Measurements from ENCODE around the gene LIN37.

The LIN37 gene

GRCh38 chr19:35712567-35713505 lies 35.5 kb upstream of the LIN37 start:
- no peaks in the 10 kb centered on the region for H3K36me3 ChIP-seq (ENCODE audit: insufficient read depth, low read length)
- no peaks in the 10 kb centered on the region for H3F3A ChIP-seq (ENCODE audit: insufficient read depth, low read length)
- H3K27me3 ChIP-seq (ENCODE audit: insufficient read depth, low read length), result peaks cover 7% of the 10 kb centered on the region
- no peak overlapping the region for H3K4me2 ChIP-seq (ENCODE audit: low read length)
- H4K20me1 ChIP-seq (ENCODE audit: insufficient read depth, low read length), result no peaks in the 10 kb centered on the region
- TF ChIP-seq CTCF (IDR thresholded peaks at IDR 0.05; ENCODE audit: low read length), result no peak
- no peak for TF ChIP-seq EZH2 (IDR thresholded peaks at IDR 0.05; ENCODE audit: borderline replicate concordance, low read length)
- peaks cover 22% of the 10 kb centered on the region for H3K4me1 ChIP-seq (ENCODE audit: insufficient read depth, low read length, severe bottlenecking)
- H3K79me2 ChIP-seq (ENCODE audit: insufficient read depth, low read length), result no peaks in the 10 kb centered on the region
- H3K4me3 ChIP-seq (ENCODE audit: low read depth, low read length, poor library complexity, severe bottlenecking), result no peak overlapping the region
- H3K27ac ChIP-seq (ENCODE audit: low read depth, low read length, poor library complexity, severe bottlenecking), result no peak overlapping the region
- H3K9me3 ChIP-seq (ENCODE audit: low read length), result no peaks in the 10 kb centered on the region
- H3K9ac ChIP-seq (ENCODE audit: low read length), result no peak overlapping the region
- no peak overlapping the region for H2AFZ ChIP-seq (ENCODE audit: low read length)
- H3K9me2 ChIP-seq (ENCODE audit: low read depth, low read length), result no peaks in the 10 kb centered on the region

DNA sequence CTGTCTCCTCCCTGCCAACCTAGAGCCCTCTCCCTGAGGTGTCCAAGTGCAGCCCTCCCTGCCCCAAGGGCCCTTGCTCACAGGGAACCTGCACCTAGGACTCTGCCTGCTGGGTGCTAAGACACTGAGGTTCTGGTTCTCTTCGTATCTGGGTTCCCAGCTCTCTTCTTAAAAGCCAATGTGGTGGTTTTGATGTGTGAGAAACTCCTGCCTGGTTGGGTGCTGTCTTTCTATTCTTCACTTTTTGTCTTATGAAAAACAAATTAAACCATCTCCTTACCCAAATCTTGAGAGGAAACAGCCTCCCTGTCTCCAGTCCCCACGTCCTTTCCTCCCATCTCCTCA lies 34.9 kb upstream of the LIN37 start:
- no peak overlapping the region for H3K4me3 ChIP-seq (ENCODE audit: low read depth, low read length, poor library complexity, severe bottlenecking)
- H3K36me3 ChIP-seq (ENCODE audit: insufficient read depth, low read length), result no peaks in the 10 kb centered on the region
- H3K4me2 ChIP-seq (ENCODE audit: low read length), result no peak overlapping the region
- H3K27ac ChIP-seq (ENCODE audit: low read depth, low read length, poor library complexity, severe bottlenecking), result no peak overlapping the region
- TF ChIP-seq CTCF (IDR thresholded peaks at IDR 0.05; ENCODE audit: low read length) (no peak), EZH2 (IDR thresholded peaks at IDR 0.05; ENCODE audit: borderline replicate concordance, low read length) (no peak)
- no peaks in the 10 kb centered on the region for H3F3A ChIP-seq (ENCODE audit: insufficient read depth, low read length)
- no peaks in the 10 kb centered on the region for H4K20me1 ChIP-seq (ENCODE audit: insufficient read depth, low read length)
- H3K9me3 ChIP-seq (ENCODE audit: low read length), result no peaks in the 10 kb centered on the region
- H3K4me1 ChIP-seq (ENCODE audit: insufficient read depth, low read length, severe bottlenecking), result peaks cover 22% of the 10 kb centered on the region
- peaks cover 7% of the 10 kb centered on the region for H3K27me3 ChIP-seq (ENCODE audit: insufficient read depth, low read length)
- 0 out of 2 replicates have a peak, but pooled peaks cover under 1% of the 10 kb centered on the region for H3K79me2 ChIP-seq (ENCODE audit: insufficient read depth, low read length)
- H2AFZ ChIP-seq (ENCODE audit: low read length), result no peak overlapping the region
- no peak overlapping the region for H3K9ac ChIP-seq (ENCODE audit: low read length)
- H3K9me2 ChIP-seq (ENCODE audit: low read depth, low read length), result no peaks in the 10 kb centered on the region

DNA sequence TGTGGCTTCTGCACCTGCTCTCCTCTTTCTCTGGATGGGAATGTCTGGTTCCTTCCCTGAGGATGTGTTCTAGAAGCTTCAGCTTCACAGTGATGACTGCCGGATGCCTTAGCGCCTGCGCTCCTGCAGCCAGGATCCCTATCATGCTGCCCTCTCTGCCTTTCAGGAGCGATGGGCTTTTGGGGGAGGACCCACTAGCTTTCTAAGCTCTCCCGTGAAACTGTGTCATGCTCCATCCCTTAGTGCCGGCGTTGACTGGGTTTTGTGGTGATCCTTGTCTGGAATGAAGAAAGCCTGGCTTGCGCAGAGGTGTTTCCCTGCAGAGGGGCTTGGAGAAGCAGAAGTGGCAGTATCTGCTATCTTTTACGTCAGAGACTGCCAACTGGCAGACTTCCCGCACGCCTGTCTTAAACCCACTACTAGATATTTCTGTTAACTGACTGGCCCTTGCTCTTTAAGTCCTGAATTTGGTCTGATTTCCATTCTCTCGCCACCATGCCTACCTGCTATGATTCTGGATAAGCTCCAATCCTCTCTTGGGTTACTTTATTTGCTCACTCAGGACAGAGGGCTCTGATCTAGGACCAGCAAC lies 34.4 kb upstream of the LIN37 start:
- Histone ChIP-seq H3K9me2 (ENCODE audit: low read depth, low read length) (no peaks in the 10 kb centered on the region), H3K9me3 (ENCODE audit: low read length) (no peaks in the 10 kb centered on the region), H3K36me3 (ENCODE audit: insufficient read depth, low read length) (no peaks in the 10 kb centered on the region), H3F3A (ENCODE audit: insufficient read depth, low read length) (no peaks in the 10 kb centered on the region), H3K9ac (ENCODE audit: low read length) (no peak overlapping the region), H3K4me3 (ENCODE audit: low read depth, low read length, poor library complexity, severe bottlenecking) (no peak overlapping the region), H3K27ac (ENCODE audit: low read depth, low read length, poor library complexity, severe bottlenecking) (no peak overlapping the region), H4K20me1 (ENCODE audit: insufficient read depth, low read length) (no peaks in the 10 kb centered on the region), H2AFZ (ENCODE audit: low read length) (no peak overlapping the region), H3K79me2 (ENCODE audit: insufficient read depth, low read length) (peaks cover 4% of the 10 kb centered on the region), H3K4me1 (ENCODE audit: insufficient read depth, low read length, severe bottlenecking) (peaks cover 26% of the 10 kb centered on the region), H3K4me2 (ENCODE audit: low read length) (no peak overlapping the region), H3K27me3 (ENCODE audit: insufficient read depth, low read length) (peaks cover 7% of the 10 kb centered on the region)
- TF ChIP-seq CTCF (IDR thresholded peaks at IDR 0.05; ENCODE audit: low read length) (no peak), EZH2 (IDR thresholded peaks at IDR 0.05; ENCODE audit: borderline replicate concordance, low read length) (no peak)
